Vein endothelial cell (primary cell): Measurements from ENCODE around the gene TMPRSS3. TPM values are rescaled to one million over a fixed set of nuclear protein-coding genes. Genes with fewer than 3 reads are reported as not detected.

Experiments used
- small RNA-seq: library from RNA; depleted of rRNA; stranded (forward); fragments of <200 nt; gene quantifications from one replicate; pipeline ENCODE3, GENCODE V24; 2012
- total RNA-seq: library from RNA; depleted of rRNA; stranded (reverse); fragments of >200 nt; gene quantifications from 2 replicates; pipeline ENCODE4 v1.2.3, GENCODE V29; 2012

The TMPRSS3 gene
- not detected in 2 replicates for total RNA-seq

GRCh38 chr21:42395905-42396651 lies at the start of gene TMPRSS3:
TMPRSS3 (minus strand) TSS chr21:42396052; CDS start chr21:42395417, 635 bp downstream.

GRCh38 chr21:42403611-42404231 lies 7.9 kb upstream of the TMPRSS3 start, which contains the start of gene UBASH3A:
UBASH3A (plus strand) TSS chr21:42403902; CDS start chr21:42403946, 44 bp downstream.

GRCh38 chr21:42366292-42367010 lies 29.4 kb downstream of the TMPRSS3 start, which contains the start of gene TFF1:
TFF1 (minus strand) TSS chr21:42366535; CDS start chr21:42366495, 40 bp downstream.

GRCh38 chr21:42350927-42351426 lies 44.9 kb downstream of the TMPRSS3 start, which contains the start of gene TFF2:
TFF2 (minus strand) TSS chr21:42350994; CDS start chr21:42350957, 37 bp downstream.

Small RNA genes lying within 50 kb of the gene (small RNA-seq; reads per million reads assigned to genes)
- not detected for gene RNU6-1149P

Other genes starting within 250 kb of the TMPRSS3 start
- 34.7 and 60.4 TPM in 2 replicates for gene ABCG1, start 176.9 kb downstream of the TMPRSS3 start, total RNA-seq
- gene TFF3, start 80.6 kb downstream of the TMPRSS3 start, total RNA-seq = 23.1 and 32.0 TPM in 2 replicates
- gene TFF2, start 45.1 kb downstream of the TMPRSS3 start, total RNA-seq = not detected in 2 replicates
- not detected in 2 replicates for gene TFF1, start 29.5 kb downstream of the TMPRSS3 start, total RNA-seq
- gene UBASH3A, start 7.8 kb upstream of the TMPRSS3 start, total RNA-seq = not detected in 2 replicates
- gene RSPH1, start 100.2 kb upstream of the TMPRSS3 start, total RNA-seq = 0.19 TPM in 1 of 2 replicates, not detected in the other
- 13.7 and 15.0 TPM in 2 replicates for gene SLC37A1, start 117.8 kb upstream of the TMPRSS3 start, total RNA-seq